ENCODE measurements around the gene SLC4A1AP. TPM values are rescaled to one million over a fixed set of nuclear protein-coding genes. Genes with fewer than 3 reads are reported as not detected.

The SLC4A1AP gene
- total and polyA plus RNA-seq, 4 experiments from 2014 or later, result 24.4 to 32.1 (median 26.5) TPM

DNA sequence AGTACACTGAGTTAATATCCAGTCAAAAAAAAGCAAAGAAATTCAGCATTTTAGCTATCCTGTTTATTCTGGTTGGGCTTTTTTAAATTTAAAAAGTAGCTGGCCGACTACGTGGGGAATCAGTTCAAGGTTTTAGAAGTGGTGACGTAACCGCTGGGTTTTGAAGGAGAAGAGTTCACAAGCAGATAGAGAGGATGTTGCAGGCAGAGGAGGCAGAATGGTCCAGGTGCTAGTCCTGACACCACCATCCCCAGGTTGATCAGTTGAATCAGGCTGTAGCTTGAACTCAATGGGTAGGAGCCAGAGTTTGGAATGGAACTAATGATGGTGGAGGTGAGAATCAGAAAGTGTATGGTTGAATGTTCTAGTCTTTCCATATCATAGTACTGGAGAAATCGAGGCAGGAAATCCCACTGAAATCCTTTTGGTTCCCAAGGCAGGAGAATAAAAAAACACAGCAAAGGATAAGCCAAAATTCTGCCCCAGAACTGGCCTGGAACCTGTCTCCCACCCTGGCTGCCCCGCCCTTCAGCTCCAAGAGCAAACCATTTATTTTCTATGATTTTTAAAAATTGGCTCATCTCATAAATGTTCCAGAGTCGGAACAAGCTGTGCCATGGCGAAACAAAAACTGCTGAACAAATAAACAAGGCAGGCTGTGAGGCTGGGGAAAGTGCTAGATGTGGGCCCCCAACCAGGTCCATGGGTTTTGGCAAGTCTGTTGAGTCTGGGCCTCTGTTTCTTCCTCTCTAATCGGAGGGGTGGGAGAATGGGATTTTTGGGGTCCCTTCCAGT lies 44.0 kb downstream of the SLC4A1AP start:
- Histone ChIP-seq H3K4me3 (ENCODE audit: low read length in 2 of 2) (no peak overlapping the region), H3K27me3 (ENCODE audit: insufficient read depth, low read length) (no peaks in the 10 kb centered on the region), H3K36me3 (ENCODE audit: insufficient read depth, low read length) (no peaks in the 10 kb centered on the region), H3K9me3 (ENCODE audit: control insufficient read depth in 1 of 2, low read length in 2 of 2) (no peaks in the 10 kb centered on the region), H3K27ac (ENCODE audit: low read depth, low read length) (no peak overlapping the region), H3K4me1 (ENCODE audit: insufficient read depth, low read length) (peaks cover 8% of the 10 kb centered on the region)
- intact Hi-C loops (cut with micrococcal nuclease), result no loop called here
- ChIA-PET CTCF (ENCODE audit: partially characterized antibody) (interaction anchor here (1.2 to 1.8 kb wide), 4 partner anchors 9 to 791 kb away, joined by 3 to 7 read pairs (median 4); no protein-coding TSS in a partner anchor), POLR2A (ENCODE audit: partially characterized antibody) (interaction anchor here (0.6 kb wide), 1 partner anchor 346 kb away, joined by 3 read pairs; no protein-coding TSS in a partner anchor)
- Mint-ChIP-seq H3K36me3 (no peaks in the 10 kb centered on the region), H3K4me1 (peaks cover 3 to 15% (median 5%) of the 10 kb centered on the region in 4 donors), H3K27me3 (no peaks in the 10 kb centered on the region), H3K4me3 (no peak overlapping the region), H3K9me3 (no peaks in the 10 kb centered on the region), H3K27ac (peak overlapping the region in 2 of 7 donors; percentile 10 to 18)
- DNase-seq, result no peak

DNA sequence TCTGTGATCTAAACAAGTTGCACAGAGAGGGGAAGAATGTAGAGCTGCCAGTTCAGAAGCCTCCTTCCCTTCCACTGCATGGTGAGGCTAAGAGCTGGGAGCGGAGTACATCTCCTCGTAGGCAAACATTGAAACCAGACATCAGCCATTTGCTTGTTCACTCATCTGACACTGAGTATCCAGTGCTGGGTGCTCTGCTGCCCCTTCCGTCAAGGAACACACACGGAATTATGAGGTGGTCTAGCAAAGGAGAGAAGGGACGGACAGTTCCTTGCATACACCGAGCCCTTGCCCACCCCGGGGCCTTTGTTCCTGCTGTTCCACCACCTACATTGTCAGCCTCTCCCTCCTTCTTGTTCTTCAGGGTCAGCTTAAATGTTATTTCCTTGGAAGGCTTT lies 44.6 kb downstream of the SLC4A1AP start:
- peaks cover 8% of the 10 kb centered on the region for H3K4me1 ChIP-seq (ENCODE audit: insufficient read depth, low read length)
- H3K27ac ChIP-seq (ENCODE audit: low read depth, low read length), result no peak overlapping the region
- H3K27me3 ChIP-seq (ENCODE audit: insufficient read depth, low read length), result no peaks in the 10 kb centered on the region
- DNase-seq, result no peak
- no peak overlapping the region for H3K4me3 Mint-ChIP-seq
- no peaks in the 10 kb centered on the region for H3K27me3 Mint-ChIP-seq
- H3K27ac Mint-ChIP-seq, result no peak overlapping the region
- peaks cover 3 to 12% (median 5%) of the 10 kb centered on the region in 4 donors for H3K4me1 Mint-ChIP-seq
- no peaks in the 10 kb centered on the region for H3K9me3 Mint-ChIP-seq
- H3K36me3 ChIP-seq (ENCODE audit: insufficient read depth, low read length), result no peaks in the 10 kb centered on the region
- H3K9me3 ChIP-seq (ENCODE audit: control insufficient read depth in 1 of 2, low read length in 2 of 2), result no peaks in the 10 kb centered on the region
- no peaks in the 10 kb centered on the region for H3K36me3 Mint-ChIP-seq
- H3K4me3 ChIP-seq (ENCODE audit: low read length in 2 of 2), result no peak overlapping the region
- intact Hi-C loops (cut with micrococcal nuclease), result no loop called here
- ChIA-PET CTCF (ENCODE audit: partially characterized antibody) (interaction anchor here (1.7 kb wide), 1 partner anchor 9 kb away, joined by 4 read pairs; no protein-coding TSS in a partner anchor), POLR2A (ENCODE audit: partially characterized antibody) (no interaction called here)

DNA sequence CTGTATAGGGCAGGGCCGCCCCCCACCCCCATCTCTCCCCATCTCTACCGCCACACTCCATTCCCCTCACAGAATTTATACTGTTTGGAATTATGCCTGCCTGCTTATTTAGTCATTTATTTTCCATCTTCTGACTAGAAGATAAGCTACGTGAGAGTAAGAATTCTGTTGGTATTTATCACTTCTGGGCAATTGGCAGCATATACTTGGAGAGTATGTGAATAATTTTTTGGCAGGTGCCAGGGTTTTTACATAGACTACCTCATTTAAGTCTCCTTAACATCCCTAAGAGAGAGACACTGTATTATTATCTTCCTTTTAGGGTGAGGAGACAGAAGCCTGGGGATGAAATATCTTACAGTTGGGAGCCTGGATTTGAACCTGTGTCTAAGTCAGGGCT lies 45.0 kb downstream of the SLC4A1AP start:
- H3K4me3 Mint-ChIP-seq, result no peak overlapping the region
- H3K9me3 Mint-ChIP-seq, result no peaks in the 10 kb centered on the region
- intact Hi-C loops (cut with micrococcal nuclease), result no loop called here
- H3K27ac ChIP-seq (ENCODE audit: low read depth, low read length), result no peak overlapping the region
- peaks cover 2 to 7% (median 4%) of the 10 kb centered on the region in 4 donors for H3K4me1 Mint-ChIP-seq
- H3K4me1 ChIP-seq (ENCODE audit: insufficient read depth, low read length), result peaks cover 4% of the 10 kb centered on the region
- no peaks in the 10 kb centered on the region for H3K36me3 ChIP-seq (ENCODE audit: insufficient read depth, low read length)
- ChIA-PET POLR2A (ENCODE audit: partially characterized antibody) (no interaction called here), CTCF (ENCODE audit: partially characterized antibody) (interaction anchor here (1.7 kb wide), 1 partner anchor 8 kb away, joined by 4 read pairs; no protein-coding TSS in a partner anchor)
- H3K27me3 Mint-ChIP-seq, result no peaks in the 10 kb centered on the region
- H3K27ac Mint-ChIP-seq, result no peak overlapping the region
- no peaks in the 10 kb centered on the region for H3K27me3 ChIP-seq (ENCODE audit: insufficient read depth, low read length)
- no peaks in the 10 kb centered on the region for H3K9me3 ChIP-seq (ENCODE audit: control insufficient read depth in 1 of 2, low read length in 2 of 2)
- no peak overlapping the region for H3K4me3 ChIP-seq (ENCODE audit: low read length in 2 of 2)
- no peak for DNase-seq
- H3K36me3 Mint-ChIP-seq, result no peaks in the 10 kb centered on the region

DNA sequence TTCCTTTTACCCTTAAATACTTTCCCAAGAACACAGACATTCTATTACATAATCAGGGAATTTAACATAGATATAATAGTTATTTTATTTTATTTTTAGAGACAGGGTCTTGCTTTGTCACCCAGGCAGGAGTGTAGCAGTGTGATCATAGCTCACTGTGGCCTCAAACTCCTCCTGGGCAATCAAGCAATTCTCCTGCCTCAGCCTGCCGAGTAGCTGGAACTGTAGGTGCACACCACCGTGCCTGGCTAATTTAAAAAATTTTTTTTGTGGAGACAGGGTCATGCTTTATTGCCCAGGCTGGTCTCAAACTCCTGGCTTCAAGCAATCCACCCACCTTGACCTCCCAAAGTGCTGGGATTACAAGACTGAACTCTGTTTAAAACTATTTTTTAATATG lies 45.6 kb downstream of the SLC4A1AP start:
- H3K36me3 ChIP-seq (ENCODE audit: insufficient read depth, low read length), result no peaks in the 10 kb centered on the region
- H3K9me3 Mint-ChIP-seq, result no peaks in the 10 kb centered on the region
- DNase-seq, result no peak
- ChIA-PET POLR2A (ENCODE audit: partially characterized antibody) (no interaction called here), CTCF (ENCODE audit: partially characterized antibody) (no interaction called here)
- no peaks in the 10 kb centered on the region for H3K9me3 ChIP-seq (ENCODE audit: control insufficient read depth in 1 of 2, low read length in 2 of 2)
- H3K4me3 ChIP-seq (ENCODE audit: low read length in 2 of 2), result no peak overlapping the region
- H3K4me1 ChIP-seq (ENCODE audit: insufficient read depth, low read length), result no peaks in the 10 kb centered on the region
- H3K4me3 Mint-ChIP-seq, result no peak overlapping the region
- H3K4me1 Mint-ChIP-seq, result peaks cover under 1 to 7% (median 3%) of the 10 kb centered on the region in 4 donors
- no peaks in the 10 kb centered on the region for H3K27me3 ChIP-seq (ENCODE audit: insufficient read depth, low read length)
- H3K27me3 Mint-ChIP-seq, result no peaks in the 10 kb centered on the region
- H3K36me3 Mint-ChIP-seq, result no peaks in the 10 kb centered on the region
- intact Hi-C loops (cut with micrococcal nuclease), result no loop called here
- no peak overlapping the region for H3K27ac ChIP-seq (ENCODE audit: low read depth, low read length)
- no peak overlapping the region for H3K27ac Mint-ChIP-seq

DNA sequence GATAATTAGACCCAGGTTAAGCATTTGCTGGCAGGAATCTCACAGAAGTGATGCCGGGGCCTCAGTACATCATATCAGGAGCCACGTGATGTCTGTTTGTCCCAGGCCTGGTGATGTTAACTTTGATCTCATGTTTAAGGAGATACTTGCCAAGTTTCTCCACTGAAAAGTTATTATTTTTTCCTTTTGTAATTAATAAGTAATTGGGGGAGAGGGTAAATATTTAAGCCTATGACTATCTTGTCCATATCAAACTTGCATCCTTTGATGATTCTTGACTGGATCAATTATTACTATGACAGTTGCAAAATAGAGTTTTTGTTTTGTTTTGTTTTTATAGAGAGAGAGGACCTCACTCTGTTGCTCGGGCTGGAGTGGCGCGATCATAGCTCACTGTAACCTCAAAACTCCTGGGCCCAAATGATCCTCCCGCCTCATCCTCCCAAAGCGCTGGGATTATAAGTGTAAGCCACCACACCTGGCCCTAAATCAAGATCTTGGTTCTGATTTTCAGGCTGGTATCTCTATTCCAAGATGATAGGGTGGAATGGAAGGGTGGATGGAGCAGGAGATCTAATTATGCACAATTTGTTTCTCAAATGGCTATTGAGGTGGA lies 46.4 kb downstream of the SLC4A1AP start:
- H3K9me3 ChIP-seq (ENCODE audit: control insufficient read depth in 1 of 2, low read length in 2 of 2), result no peaks in the 10 kb centered on the region
- no peaks in the 10 kb centered on the region for H3K4me1 ChIP-seq (ENCODE audit: insufficient read depth, low read length)
- CTCF ChIA-PET (ENCODE audit: partially characterized antibody), result no interaction called here

DNA sequence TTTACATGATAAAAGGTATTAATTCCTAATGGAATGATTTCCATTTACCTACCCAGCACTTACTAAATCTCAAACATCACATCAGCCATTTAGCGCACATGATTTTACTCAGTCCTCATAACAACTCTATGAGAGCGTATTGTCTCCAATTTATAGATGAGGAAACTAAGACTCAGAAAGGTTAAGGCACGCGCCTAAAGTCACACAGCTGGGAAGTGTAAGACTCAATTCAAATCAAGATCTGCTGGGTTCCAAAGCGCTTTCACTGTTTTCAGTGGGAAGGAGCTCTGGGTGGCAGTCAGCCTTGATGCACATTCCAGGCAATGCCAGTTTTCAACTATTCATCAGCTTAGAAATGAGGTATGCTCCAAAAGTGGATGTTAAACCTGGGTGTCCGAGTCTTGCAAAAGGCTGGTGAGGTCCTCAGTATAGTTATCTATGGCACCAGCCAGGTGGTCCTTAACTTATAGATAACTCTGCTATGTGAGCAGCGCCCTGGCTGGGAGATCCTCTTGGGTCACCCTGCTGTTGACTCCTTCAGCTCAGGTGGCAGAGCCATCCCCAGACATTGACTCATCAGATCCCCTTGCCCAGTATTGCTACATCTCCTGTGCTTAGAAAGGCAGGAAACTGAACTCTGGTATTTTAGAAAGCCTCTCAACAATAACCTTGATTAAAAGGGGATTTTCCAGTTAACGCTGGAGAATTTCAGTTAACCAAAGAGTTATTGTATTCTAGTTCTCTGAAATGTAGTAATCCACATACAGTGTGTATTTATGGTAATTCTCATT lies 47.1 kb downstream of the SLC4A1AP start:
- POLR2A ChIA-PET (ENCODE audit: partially characterized antibody), result no interaction called here
- peaks cover 2 to 16% (median 8%) of the 10 kb centered on the region in 4 donors for H3K4me1 Mint-ChIP-seq
- no peaks in the 10 kb centered on the region for H3K27me3 ChIP-seq (ENCODE audit: insufficient read depth, low read length)
- no peak overlapping the region for H3K4me3 Mint-ChIP-seq
- intact Hi-C loops (cut with micrococcal nuclease), result no loop called here
- no peak overlapping the region for H3K27ac Mint-ChIP-seq
- H3K36me3 Mint-ChIP-seq, result no peaks in the 10 kb centered on the region
- no peak for DNase-seq
- no peak overlapping the region for H3K27ac ChIP-seq (ENCODE audit: low read depth, low read length)
- CTCF ChIA-PET (ENCODE audit: partially characterized antibody), result interaction anchor here (1.5 kb wide), 1 partner anchor 27 kb away, joined by 3 read pairs; no protein-coding TSS in a partner anchor
- no peaks in the 10 kb centered on the region for H3K36me3 ChIP-seq (ENCODE audit: insufficient read depth, low read length)
- H3K4me1 ChIP-seq (ENCODE audit: insufficient read depth, low read length), result peaks cover 3% of the 10 kb centered on the region
- no peaks in the 10 kb centered on the region for H3K27me3 Mint-ChIP-seq
- no peaks in the 10 kb centered on the region for H3K9me3 Mint-ChIP-seq
- no peaks in the 10 kb centered on the region for H3K9me3 ChIP-seq (ENCODE audit: control insufficient read depth in 1 of 2, low read length in 2 of 2)
- no peak overlapping the region for H3K4me3 ChIP-seq (ENCODE audit: low read length in 2 of 2)

More for the DNA sequence above, 46.4 kb downstream of the SLC4A1AP start:
- Mint-ChIP-seq H3K36me3 (no peaks in the 10 kb centered on the region), H3K27me3 (no peaks in the 10 kb centered on the region), H3K4me3 (no peak overlapping the region), H3K9me3 (no peaks in the 10 kb centered on the region), H3K4me1 (peaks cover 2 to 14% (median 7%) of the 10 kb centered on the region in 4 donors), H3K27ac (no peak overlapping the region)
- H3K27ac ChIP-seq (ENCODE audit: low read depth, low read length), result no peak overlapping the region
- POLR2A ChIA-PET (ENCODE audit: partially characterized antibody), result no interaction called here
- H3K36me3 ChIP-seq (ENCODE audit: insufficient read depth, low read length), result no peaks in the 10 kb centered on the region
- H3K27me3 ChIP-seq (ENCODE audit: insufficient read depth, low read length), result no peaks in the 10 kb centered on the region
- intact Hi-C loops (cut with micrococcal nuclease), result no loop called here
- no peak for DNase-seq
- no peak overlapping the region for H3K4me3 ChIP-seq (ENCODE audit: low read length in 2 of 2)

DNA sequence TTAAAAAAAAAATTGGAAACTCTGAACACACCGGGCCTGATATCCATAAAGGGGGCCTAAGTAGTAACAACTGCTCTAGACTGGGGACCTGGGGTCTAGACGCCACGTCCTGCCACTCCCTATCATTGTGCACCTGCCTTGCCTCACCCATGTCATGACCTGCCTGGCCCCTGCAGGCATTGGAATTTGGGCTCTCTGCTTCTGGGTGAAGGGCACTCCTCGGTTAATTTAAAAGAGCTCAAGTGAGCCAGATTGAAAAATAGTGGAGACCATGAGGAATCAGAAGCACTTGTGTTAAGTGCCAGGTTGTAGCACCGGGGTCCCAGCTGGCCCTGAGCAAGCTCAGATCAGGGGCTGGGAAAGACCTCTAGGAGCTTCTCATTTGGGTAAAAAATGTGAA lies 48.1 kb downstream of the SLC4A1AP start:
- DNase-seq, result no peak
- Mint-ChIP-seq H3K27me3 (peaks cover 2 to 3% of the 10 kb centered on the region in 2 donors), H3K4me1 (peaks cover 6 to 22% (median 13%) of the 10 kb centered on the region in 4 donors), H3K36me3 (no peaks in the 10 kb centered on the region), H3K27ac (no peak overlapping the region), H3K9me3 (no peaks in the 10 kb centered on the region), H3K4me3 (no peak overlapping the region)
- H3K27me3 ChIP-seq (ENCODE audit: insufficient read depth, low read length), result peaks cover 7% of the 10 kb centered on the region
- intact Hi-C loops (cut with micrococcal nuclease), result no loop called here
- peaks cover 12% of the 10 kb centered on the region for H3K4me1 ChIP-seq (ENCODE audit: insufficient read depth, low read length)
- no peak overlapping the region for H3K27ac ChIP-seq (ENCODE audit: low read depth, low read length)
- ChIA-PET CTCF (ENCODE audit: partially characterized antibody) (interaction anchor here (1.5 to 3.8 kb wide), 3 partner anchors 8 to 28 kb away, joined by 3 to 16 read pairs (median 9); no protein-coding TSS in a partner anchor), POLR2A (ENCODE audit: partially characterized antibody) (no interaction called here)
- H3K9me3 ChIP-seq (ENCODE audit: control insufficient read depth in 1 of 2, low read length in 2 of 2), result no peaks in the 10 kb centered on the region
- H3K4me3 ChIP-seq (ENCODE audit: low read length in 2 of 2), result no peak overlapping the region
- no peaks in the 10 kb centered on the region for H3K36me3 ChIP-seq (ENCODE audit: insufficient read depth, low read length)

All from CD4-positive, alpha-beta memory T cell (primary cell).